NB4 (cell line): Measurements from ENCODE around the gene NADK2.

Source experiments
- DNase-seq: peaks from one replicate; pipeline ENCODE4 v3.0.0; 2010; ENCODE audit warnings: low read depth
- H3K4me3 ChIP-seq: one replicate; pipeline ENCODE4 v1.5.1; 2011; ENCODE audit warnings: mild to moderate bottlenecking, low read depth, low read length, moderate library complexity
- MYC ChIP-seq: IDR thresholded peaks from 2 replicates; pipeline ENCODE4 v1.6.1; 2011; ENCODE audit warnings: low read depth, low read length
- POLR2A ChIP-seq: IDR thresholded peaks from 2 replicates; pipeline ENCODE4 v1.6.1; 2011; ENCODE audit warnings: mild to moderate bottlenecking; ENCODE audit not compliant: insufficient read length; ENCODE audit errors: extremely low read depth
- TF ChIP-seq, protein P1 (sequence below): IDR thresholded peaks from 2 replicates; pipeline ENCODE4 v1.6.1; 2011; ENCODE audit warnings: low read depth, low read length
- TF ChIP-seq, protein P2 (sequence below): IDR thresholded peaks from one replicate; pipeline ENCODE4 v1.5.1; 2012; ENCODE audit warnings: low read depth, low read length

Gene NADK2

DNA sequence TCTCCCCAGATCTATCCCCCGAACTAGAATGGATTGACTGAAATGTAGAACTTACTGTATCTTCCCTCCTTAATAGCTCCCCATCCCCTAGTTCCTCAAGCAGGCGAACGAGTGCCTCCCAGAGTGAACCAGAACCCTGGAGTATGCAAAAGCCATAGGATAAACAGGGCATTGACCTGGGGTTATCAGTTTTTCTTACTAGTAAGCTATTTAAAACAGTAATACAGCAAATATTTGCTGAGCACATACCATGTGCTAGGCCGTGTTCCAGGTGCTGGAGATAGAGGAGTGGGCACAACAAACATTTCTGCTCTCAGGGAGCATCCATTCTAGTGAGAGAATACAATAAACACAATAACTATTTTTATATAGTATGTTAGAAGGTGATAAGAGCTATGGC is 88.0 kb downstream of the NADK2 start:
- TF ChIP-seq, protein P1, sequence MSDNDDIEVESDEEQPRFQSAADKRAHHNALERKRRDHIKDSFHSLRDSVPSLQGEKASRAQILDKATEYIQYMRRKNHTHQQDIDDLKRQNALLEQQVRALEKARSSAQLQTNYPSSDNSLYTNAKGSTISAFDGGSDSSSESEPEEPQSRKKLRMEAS: no peak
- TF ChIP-seq MYC (no peak), POLR2A (no peak)
- TF ChIP-seq, protein P2, sequence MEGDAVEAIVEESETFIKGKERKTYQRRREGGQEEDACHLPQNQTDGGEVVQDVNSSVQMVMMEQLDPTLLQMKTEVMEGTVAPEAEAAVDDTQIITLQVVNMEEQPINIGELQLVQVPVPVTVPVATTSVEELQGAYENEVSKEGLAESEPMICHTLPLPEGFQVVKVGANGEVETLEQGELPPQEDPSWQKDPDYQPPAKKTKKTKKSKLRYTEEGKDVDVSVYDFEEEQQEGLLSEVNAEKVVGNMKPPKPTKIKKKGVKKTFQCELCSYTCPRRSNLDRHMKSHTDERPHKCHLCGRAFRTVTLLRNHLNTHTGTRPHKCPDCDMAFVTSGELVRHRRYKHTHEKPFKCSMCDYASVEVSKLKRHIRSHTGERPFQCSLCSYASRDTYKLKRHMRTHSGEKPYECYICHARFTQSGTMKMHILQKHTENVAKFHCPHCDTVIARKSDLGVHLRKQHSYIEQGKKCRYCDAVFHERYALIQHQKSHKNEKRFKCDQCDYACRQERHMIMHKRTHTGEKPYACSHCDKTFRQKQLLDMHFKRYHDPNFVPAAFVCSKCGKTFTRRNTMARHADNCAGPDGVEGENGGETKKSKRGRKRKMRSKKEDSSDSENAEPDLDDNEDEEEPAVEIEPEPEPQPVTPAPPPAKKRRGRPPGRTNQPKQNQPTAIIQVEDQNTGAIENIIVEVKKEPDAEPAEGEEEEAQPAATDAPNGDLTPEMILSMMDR: no peak
- DNase-seq: no peak
- H3K4me3 ChIP-seq: peak overlapping the region; percentile 98

DNA sequence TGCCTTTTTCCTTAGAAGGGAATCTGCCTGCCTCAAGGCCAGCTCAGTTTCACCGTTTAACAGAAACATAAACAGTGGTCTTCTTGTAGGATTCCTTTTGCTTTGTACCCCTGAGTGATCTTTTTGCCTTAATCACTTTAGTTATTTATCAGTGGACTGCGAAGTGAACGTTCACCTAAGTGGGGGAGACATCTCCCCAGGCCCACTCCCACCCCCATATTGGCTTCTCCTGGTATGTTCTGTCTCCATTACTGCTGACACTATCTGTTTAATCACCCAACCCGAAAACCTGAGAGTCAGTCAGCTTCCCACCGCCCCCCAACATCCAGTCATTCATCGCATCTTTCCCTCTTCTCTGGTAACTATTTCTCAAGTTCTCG is 88.4 kb downstream of the NADK2 start:
- DNase-seq: no peak
- H3K4me3 ChIP-seq: peak overlapping the region; percentile 98
- TF ChIP-seq MYC (no peak), POLR2A (no peak)
- TF ChIP-seq, protein P2: no peak
- TF ChIP-seq, protein P1: no peak

DNA sequence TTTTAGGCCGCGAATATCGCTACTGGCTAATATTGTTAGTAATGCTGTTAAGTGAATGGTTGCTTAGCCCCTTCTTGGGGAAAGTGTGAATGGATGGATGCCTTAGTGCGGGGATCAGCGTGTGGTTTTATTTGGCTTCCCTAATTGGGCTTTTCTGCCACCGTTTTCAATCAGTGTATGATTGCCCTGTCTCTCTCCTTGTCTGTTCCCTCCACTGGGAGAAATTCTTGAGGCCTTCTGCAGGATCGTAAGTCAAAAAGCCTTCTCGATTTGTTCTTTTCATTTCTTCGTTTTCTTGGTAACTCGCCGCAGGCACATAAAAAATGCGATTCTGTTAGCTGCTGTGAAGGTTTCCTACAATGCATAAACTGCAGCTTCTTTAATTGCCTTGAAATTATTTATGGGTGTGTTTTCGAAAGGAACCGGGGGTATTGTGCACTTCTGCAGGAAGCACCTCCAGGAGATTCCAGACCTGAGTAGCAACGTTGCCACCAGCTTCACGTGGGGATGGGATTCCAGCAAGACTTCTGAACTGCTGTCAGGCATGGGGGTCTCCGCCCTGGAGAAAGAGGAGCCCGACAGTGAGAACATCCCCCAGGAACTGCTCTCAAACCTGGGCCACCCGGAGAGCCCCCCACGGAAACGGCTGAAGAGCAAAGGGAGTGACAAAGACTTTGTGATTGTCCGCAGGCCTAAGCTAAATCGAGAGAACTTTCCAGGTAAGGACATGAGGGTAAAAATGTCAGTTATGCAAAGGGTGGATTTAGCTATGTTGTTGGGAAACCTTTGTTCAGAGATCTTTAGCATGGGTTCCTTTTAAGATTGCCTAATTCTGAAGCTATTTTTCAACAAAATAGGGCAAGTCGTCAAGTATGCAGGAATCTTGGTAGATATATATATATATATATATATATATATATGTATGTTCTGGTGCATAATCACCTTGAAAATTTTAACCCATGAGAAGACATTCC is 89.1 kb downstream of the NADK2 start:
- peak overlapping the region; percentile 98 for H3K4me3 ChIP-seq
- TF ChIP-seq MYC (no peak), POLR2A (no peak)
- TF ChIP-seq, protein P2: no peak
- TF ChIP-seq, protein P1: no peak
- DNase-seq: peak; percentile 43

DNA sequence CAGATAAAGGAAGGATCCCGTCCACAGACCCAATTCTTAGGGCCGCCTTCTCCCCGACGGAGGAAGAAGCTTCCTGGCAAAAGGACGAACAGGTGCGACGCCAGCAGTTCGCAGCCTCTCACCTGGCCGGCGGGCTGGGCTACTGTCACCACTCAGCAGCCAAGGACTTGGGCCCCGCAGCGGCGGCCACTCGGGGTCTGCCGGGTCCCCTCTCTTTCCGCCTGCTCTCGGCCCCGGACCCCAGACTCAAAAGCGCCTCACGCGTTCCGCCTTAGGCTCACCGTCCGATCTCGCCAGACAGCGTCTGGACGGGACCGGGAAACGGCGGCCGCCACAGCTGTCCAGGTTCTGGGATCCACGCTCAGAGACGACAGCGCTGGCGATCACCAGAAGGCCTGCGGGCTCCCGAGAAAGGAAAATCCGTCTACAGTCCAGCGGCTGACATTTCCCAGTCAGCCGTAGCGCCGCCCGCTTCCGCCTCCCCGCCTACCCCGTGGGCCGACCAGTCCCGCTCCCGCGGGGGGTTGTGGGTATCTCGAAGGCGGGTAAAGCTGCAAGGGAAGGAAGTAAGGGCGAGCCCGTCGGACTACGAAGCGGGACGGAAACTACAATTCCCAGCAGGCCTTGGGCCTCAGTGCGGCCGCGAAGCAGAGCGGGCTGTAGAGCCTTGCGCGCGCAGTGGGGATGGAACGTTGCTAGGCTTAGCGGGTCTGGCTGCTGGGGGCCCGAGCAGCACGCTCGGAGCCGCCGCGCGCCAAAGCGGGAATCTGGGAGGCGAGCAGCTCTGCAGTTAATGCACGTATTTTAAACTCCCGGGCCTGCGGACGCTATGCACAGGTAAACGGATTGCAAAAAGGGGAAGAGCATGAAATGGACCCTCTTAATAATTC is 90.0 kb downstream of the NADK2 start, which contains the start of the genes LMBRD2 and SKP2:
LMBRD2 (minus strand) TSS at position 454 of the 890 bp plus-strand sequence. CDS start 8,538 bp downstream, outside the sequence.
SKP2 (plus strand) TSS at position 678 of the 890 bp plus-strand sequence; CDS start at position 830, 152 bp downstream.
- TF ChIP-seq, protein P2: no peak
- TF ChIP-seq, protein P1: no peak; the same call in 1 of the 2 replicates
- TF ChIP-seq MYC: peak; percentile 56; the same call in 1 of the 2 replicates
- peak; percentile 96 for TF ChIP-seq POLR2A
- peak within 1 kb of the TSS; percentile 98 for H3K4me3 ChIP-seq
- DNase-seq: peak; percentile 99

DNA sequence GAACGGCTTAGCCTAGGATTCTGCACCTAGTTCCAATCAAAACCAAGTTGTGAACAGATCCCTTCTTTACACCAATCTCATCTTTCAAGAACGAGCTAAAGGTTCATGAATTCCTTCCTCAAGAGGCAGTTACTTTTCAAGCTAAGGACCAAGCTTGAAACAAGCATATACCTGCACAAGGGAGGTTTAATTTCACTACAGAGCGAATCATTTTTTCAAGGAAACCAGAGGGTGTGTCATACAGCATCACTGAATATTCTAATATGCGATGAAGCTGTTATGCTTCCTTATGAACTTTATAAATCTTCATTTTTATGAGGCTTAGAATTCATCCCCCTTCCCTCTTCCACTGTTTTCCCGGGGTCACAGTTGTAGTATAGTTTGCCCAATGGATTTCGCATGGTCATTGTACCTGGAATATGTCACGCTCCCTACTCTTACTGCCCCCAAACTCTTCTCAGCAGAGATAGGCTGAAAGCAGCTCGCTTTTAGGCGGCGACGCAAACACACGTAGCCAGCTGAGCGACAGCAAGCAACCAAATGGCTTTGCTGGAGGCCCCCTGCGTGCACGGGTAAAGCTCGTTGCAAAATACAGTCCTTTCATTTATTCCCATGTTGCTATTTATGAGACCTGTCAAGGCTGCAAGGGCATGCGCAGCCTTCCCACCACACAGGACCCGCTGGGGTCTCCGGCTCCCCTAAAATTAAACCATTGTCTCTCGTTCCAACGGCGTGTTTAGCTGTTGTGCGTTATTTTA is 90.9 kb downstream of the NADK2 start:
- DNase-seq: peak; percentile 92

More for the DNA sequence above, 90.9 kb downstream of the NADK2 start:
- TF ChIP-seq, protein P2: no peak
- peak; percentile 98 for TF ChIP-seq MYC
- peak; percentile 83 for TF ChIP-seq POLR2A
- TF ChIP-seq, protein P1: peak; percentile 93
- peak overlapping the region; percentile 90 for H3K4me3 ChIP-seq
